ENCODE data around the gene SNX30.

GRCh38 chr9:112890106-112891081 is 139.8 kb downstream of the SNX30 start, which contains the start of gene SLC46A2:
- TF ChIP-seq EGR1 (IDR thresholded peaks at IDR 0.05): no peak
- no peak for TF ChIP-seq EP300 (IDR thresholded peaks at IDR 0.05; ENCODE audit: borderline replicate concordance)
- no peak for TF ChIP-seq REST (IDR thresholded peaks at IDR 0.05; ENCODE audit: low read depth)
- peak; percentile 19; the same call in 1 of the 2 replicates for TF ChIP-seq MAX (IDR thresholded peaks at IDR 0.05)
- TF ChIP-seq CEBPB (IDR thresholded peaks at IDR 0.05): no peak
- TF ChIP-seq RAD21 (IDR thresholded peaks at IDR 0.05; ENCODE audit: low read depth): no peak
- no peak for TF ChIP-seq CREB1 (IDR thresholded peaks at IDR 0.05; ENCODE audit: low read depth)
- TF ChIP-seq ZBTB7A (IDR thresholded peaks at IDR 0.05; ENCODE audit: low read depth): no peak
- no peak for TF ChIP-seq FOXM1 (IDR thresholded peaks at IDR 0.05; ENCODE audit: borderline replicate concordance, low read depth)
- no peak for TF ChIP-seq TEAD4 (IDR thresholded peaks at IDR 0.05)
- 0 out of 2 replicates have a peak, but pooled peaks have one; percentile 28 for TF ChIP-seq TCF12 (IDR thresholded peaks at IDR 0.05; ENCODE audit: low read depth)
- peak; percentile 54; the same call in 1 of the 2 replicates for TF ChIP-seq NFIC (IDR thresholded peaks at IDR 0.05)
- no peak for TF ChIP-seq TAF1 (IDR thresholded peaks at IDR 0.05; ENCODE audit: low read depth)
- TF ChIP-seq YY1 (IDR thresholded peaks at IDR 0.05; ENCODE audit: low read depth): no peak

Data from Ishikawa (cell line).